Common myeloid progenitor, CD34-positive (primary cell): ENCODE data around the gene HMCN1.

Source experiments
- CTCF ChIA-PET: fragments of 350-600 bp; sonication (Branson Sonifier 250); formaldehyde crosslinking; loops from one replicate; lab custom pipeline; 2021; ENCODE audit warnings: antibody characterized with exemption; lab: Charles Lee
- POLR2A ChIA-PET: fragments of 350-600 bp; sonication (Branson Sonifier 250); formaldehyde crosslinking; loops from one replicate; lab custom pipeline; 2021; ENCODE audit warnings: antibody characterized with exemption; lab: Charles Lee
- DNase-seq, 3 donors: peaks; one replicate each; pipeline versions ENCODE4 v3.0.0 to v3.0.0-alpha.2; 2013
- H3K27ac ChIP-seq, 2 experiments: 1 replicate in 1 of 2; 2 replicates in 1 of 2; pipeline ENCODE4 v1.7.0; 2013; ENCODE audit warnings: inconsistent platforms in 2 of 2, low read length in 2 of 2, mild to moderate bottlenecking in 2 of 2, low read depth in 1 of 2, moderate library complexity in 1 of 2; ENCODE audit not compliant: severe bottlenecking in 2 of 2, insufficient read depth in 1 of 2, poor library complexity in 1 of 2
- H3K27me3 ChIP-seq, 5 experiments: replicated peaks in 2 of 5; 1 replicate in 3 of 5; 2 replicates in 2 of 5; pipeline versions ENCODE4 v1.6.1 to v1.7.0; 2013; ENCODE audit warnings: low read length in 4 of 5, mild to moderate bottlenecking in 2 of 5, moderate library complexity in 2 of 5, inconsistent platforms in 1 of 5; ENCODE audit not compliant: insufficient read depth in 5 of 5, control insufficient read depth in 4 of 5
- H3K36me3 ChIP-seq, 4 experiments: 1 replicate in 2 of 4; 2 replicates in 2 of 4; pipeline versions ENCODE4 v1.6.1 to v1.7.0; 2013; ENCODE audit warnings: low read length in 3 of 4, control low read depth in 1 of 4, mild to moderate bottlenecking in 1 of 4; ENCODE audit not compliant: control insufficient read depth in 4 of 4, insufficient read depth in 4 of 4
- H3K4me1 ChIP-seq, 4 experiments: 1 replicate in 3 of 4; 2 replicates in 1 of 4; pipeline versions ENCODE4 v1.6.1 to v1.7.1; 2013; ENCODE audit warnings: low read length in 3 of 4, mild to moderate bottlenecking in 3 of 4, control low read depth in 1 of 4, inconsistent platforms in 1 of 4, moderate library complexity in 1 of 4; ENCODE audit not compliant: control insufficient read depth in 4 of 4, insufficient read depth in 4 of 4; ENCODE audit errors: control extremely low read depth in 1 of 4
- H3K4me3 ChIP-seq, 7 experiments: 1 replicate in 4 of 7; 2 replicates in 3 of 7; pipeline versions ENCODE4 v1.5.1 to v1.7.0; 2013; ENCODE audit warnings: mild to moderate bottlenecking in 7 of 7, low read length in 6 of 7, moderate library complexity in 6 of 7, inconsistent platforms in 2 of 7, low read depth in 2 of 7, control low read depth in 1 of 7; ENCODE audit not compliant: insufficient read depth in 4 of 7, control insufficient read depth in 1 of 7; ENCODE audit errors: extremely low read depth in 1 of 7
- H3K9me3 ChIP-seq, 5 experiments: 1 replicate in 4 of 5; 2 replicates in 1 of 5; pipeline versions ENCODE4 v1.6.1 to v1.7.1; 2013; ENCODE audit warnings: low read length in 4 of 5, mild to moderate bottlenecking in 2 of 5, inconsistent platforms in 1 of 5, low read depth in 1 of 5, moderate library complexity in 1 of 5; ENCODE audit not compliant: control insufficient read depth in 4 of 5, insufficient read depth in 2 of 5; ENCODE audit errors: control extremely low read depth in 1 of 5
- WGBS: methylation state at CpG from one replicate; pipeline ENCODE4 v1.1.5; 2013; ENCODE audit not compliant: insufficient coverage; 5-methylcytosine and 5-hydroxymethylcytosine counted together

HMCN1 gene

DNA sequence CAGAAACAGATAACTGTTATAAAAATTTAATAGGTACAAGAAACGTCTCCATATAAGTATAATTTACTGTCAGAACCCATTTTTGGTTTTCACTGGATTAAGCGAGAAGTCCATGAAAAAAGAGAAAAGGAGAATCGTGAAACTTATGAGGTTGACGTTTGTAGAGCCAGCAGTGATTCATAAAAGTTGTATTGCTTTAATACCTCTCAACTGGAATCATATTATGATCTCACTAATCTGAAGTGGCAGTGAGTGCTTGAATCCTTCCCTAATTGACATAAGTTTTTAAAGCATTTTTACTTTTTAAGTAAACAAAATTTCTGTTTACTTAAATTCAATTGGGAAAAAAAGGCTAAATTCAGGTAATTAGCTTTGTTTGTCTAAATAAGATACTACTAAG, 325.6 kb downstream of the HMCN1 start:
- 100% methylated on average over 2 of the region's 4 CpGs for whole genome bisulfite sequencing
- Histone ChIP-seq H3K9me3 (no peaks in the 10 kb centered on the region), H3K27ac (no peak overlapping the region), H3K36me3 (no peaks in the 10 kb centered on the region), H3K4me1 (no peaks in the 10 kb centered on the region), H3K4me3 (no peak overlapping the region), H3K27me3 (no peaks in the 10 kb centered on the region)
- POLR2A ChIA-PET: no interaction called here
- CTCF ChIA-PET: interaction anchor here (0.6 kb wide), 1 partner anchor 847 kb away, joined by 4 read pairs; no protein-coding TSS in a partner anchor
- DNase-seq: no peak

DNA sequence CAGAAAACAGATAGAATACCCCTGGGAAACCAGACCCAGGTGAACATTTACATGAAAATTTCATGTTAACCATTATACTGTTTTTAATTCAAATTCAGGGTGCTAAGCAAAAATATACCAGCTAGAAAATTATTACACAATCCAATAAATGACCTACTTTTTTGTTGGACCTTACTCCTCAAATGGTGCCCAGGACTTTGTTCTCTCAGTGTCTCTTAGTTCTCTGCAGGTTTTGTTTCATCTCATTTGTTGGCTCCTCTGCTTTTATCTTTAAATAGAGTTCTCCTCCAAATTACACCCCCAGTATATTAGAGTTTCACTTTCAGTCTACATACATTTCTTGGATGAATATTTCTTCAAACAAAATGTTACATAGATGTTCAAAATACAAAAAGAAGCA, 326.0 kb downstream of the HMCN1 start:
- Histone ChIP-seq H3K36me3 (no peaks in the 10 kb centered on the region), H3K4me1 (no peaks in the 10 kb centered on the region), H3K27ac (no peak overlapping the region), H3K9me3 (no peaks in the 10 kb centered on the region), H3K27me3 (no peaks in the 10 kb centered on the region), H3K4me3 (no peak overlapping the region)
- DNase-seq: no peak
- CTCF ChIA-PET: no interaction called here
- POLR2A ChIA-PET: no interaction called here

DNA sequence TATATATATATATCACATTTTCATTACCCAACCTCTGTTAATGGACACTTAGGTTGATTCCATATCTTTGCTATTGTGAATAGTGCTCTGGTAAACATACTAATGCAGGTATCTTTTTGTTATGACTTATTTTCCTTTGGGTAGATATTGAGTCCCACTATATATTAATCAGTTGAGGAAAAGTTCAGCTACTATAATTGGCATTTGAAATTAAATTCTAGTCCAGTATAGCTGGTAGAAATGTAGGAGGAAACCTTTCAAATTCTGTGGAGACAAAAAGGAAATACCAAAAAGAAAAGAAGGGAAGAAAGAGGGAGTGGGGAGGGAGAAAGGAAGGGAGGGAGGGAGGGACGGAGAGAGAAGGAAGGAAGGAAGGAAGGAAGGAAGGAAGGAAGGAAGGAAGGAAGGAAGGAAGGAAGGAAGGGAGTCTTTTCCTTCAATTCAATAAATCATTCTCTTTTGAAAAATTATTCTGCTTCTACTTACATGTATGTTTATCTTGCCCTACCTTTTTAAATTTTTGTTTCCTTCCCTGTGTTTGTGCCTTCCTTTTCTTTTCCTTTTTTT, 329.0 kb downstream of the HMCN1 start:
- H3K27ac ChIP-seq: no peak overlapping the region
- CTCF ChIA-PET: no interaction called here
- H3K4me3 ChIP-seq: no peak overlapping the region
- H3K9me3 ChIP-seq: no peaks in the 10 kb centered on the region
- H3K4me1 ChIP-seq: no peaks in the 10 kb centered on the region
- no peaks in the 10 kb centered on the region for H3K27me3 ChIP-seq
- POLR2A ChIA-PET: no interaction called here
- WGBS: no CpG with 5 or more reads among the region's 1 CpG
- no peak for DNase-seq
- no peaks in the 10 kb centered on the region for H3K36me3 ChIP-seq

DNA sequence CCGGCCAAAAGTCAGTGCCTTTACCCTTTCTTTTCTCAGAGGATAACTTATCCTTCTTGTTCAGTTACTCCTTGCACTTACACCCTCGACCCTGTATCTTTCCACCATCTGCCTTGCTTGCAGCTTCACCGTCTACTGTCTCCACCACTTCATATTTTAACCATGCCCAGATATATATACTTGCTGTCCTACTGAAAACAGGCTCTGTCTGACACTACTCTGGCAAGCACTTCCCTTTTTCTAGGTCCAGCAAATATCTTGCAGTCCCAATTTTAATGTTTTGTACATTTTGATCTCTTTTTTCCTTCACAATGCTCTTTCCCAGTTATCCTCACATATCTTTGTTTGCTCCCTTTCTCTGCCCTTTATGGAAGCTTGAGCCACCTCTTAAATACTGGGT, 332.2 kb downstream of the HMCN1 start:
- Histone ChIP-seq H3K9me3 (no peaks in the 10 kb centered on the region), H3K27ac (no peak overlapping the region), H3K4me3 (no peak overlapping the region), H3K4me1 (no peaks in the 10 kb centered on the region), H3K27me3 (no peaks in the 10 kb centered on the region), H3K36me3 (no peaks in the 10 kb centered on the region)
- ChIA-PET CTCF (no interaction called here), POLR2A (no interaction called here)
- peak in 2 of 3 donors; percentile 2 to 12 for DNase-seq
- 64% methylated on average over 3 of the region's 3 CpGs for WGBS

DNA sequence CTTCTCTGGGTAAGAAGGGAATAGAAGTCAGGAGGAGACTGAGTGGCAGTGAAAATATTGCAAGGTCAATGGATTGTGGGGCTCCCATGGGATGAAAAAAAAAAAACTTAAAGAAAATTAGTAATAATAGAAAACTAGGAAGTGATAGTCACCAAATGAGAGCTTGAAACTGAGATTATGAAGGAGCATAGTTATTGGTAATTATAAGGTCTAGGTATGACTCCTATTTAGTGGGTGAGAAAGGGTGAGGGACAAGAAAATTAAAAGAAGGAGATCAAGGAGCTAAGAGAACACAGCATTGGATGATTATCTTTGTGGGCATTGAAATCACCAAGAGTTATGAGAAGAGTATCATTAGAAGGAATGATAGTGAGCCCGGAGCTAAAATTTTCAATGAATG, 339.5 kb downstream of the HMCN1 start:
- H3K27me3 ChIP-seq: no peaks in the 10 kb centered on the region
- no peaks in the 10 kb centered on the region for H3K4me1 ChIP-seq
- no peaks in the 10 kb centered on the region for H3K36me3 ChIP-seq
- ChIA-PET POLR2A (no interaction called here), CTCF (no interaction called here)
- no peak for DNase-seq
- WGBS: no CpG with 5 or more reads among the region's 1 CpG
- no peaks in the 10 kb centered on the region for H3K9me3 ChIP-seq
- no peak overlapping the region for H3K4me3 ChIP-seq
- H3K27ac ChIP-seq: no peak overlapping the region

- no peaks in the 10 kb centered on the region for H3K9me3 ChIP-seq
- no peak overlapping the region for H3K4me3 ChIP-seq
- H3K27ac ChIP-seq: no peak overlapping the region
- H3K27me3 ChIP-seq: no peaks in the 10 kb centered on the region
- no peaks in the 10 kb centered on the region for H3K4me1 ChIP-seq
- POLR2A ChIA-PET: no interaction called here
- CTCF ChIA-PET: no interaction called here
- 94% methylated on average over 4 of the region's 4 CpGs for WGBS
- DNase-seq: no peak
- no peaks in the 10 kb centered on the region for H3K36me3 ChIP-seq
Measured at GRCh38 chr1:186076006-186076405, 341.8 kb downstream of the HMCN1 start.

GRCh38 chr1:186078245-186078644, 344.1 kb downstream of the HMCN1 start:
- H3K27me3 ChIP-seq: no peaks in the 10 kb centered on the region
- no peaks in the 10 kb centered on the region for H3K9me3 ChIP-seq
- WGBS: 92% methylated on average over 1 of the region's 2 CpGs
- H3K36me3 ChIP-seq: no peaks in the 10 kb centered on the region
- peak overlapping the region in 1 of 2 experiments; percentile 14 for H3K27ac ChIP-seq
- H3K4me3 ChIP-seq: no peak overlapping the region
- DNase-seq: no peak
- H3K4me1 ChIP-seq: peaks cover 0 to 4% (median 2%) of the 10 kb centered on the region in 4 experiments
- POLR2A ChIA-PET: no interaction called here
- CTCF ChIA-PET: no interaction called here
